Epithelial cell of umbilical artery (primary cell): ENCODE measurements around the gene ZDHHC9. TPM values are rescaled to one million over a fixed set of nuclear protein-coding genes. Genes with fewer than 3 reads are reported as not detected.

Experiments used
- total RNA-seq: library from RNA; depleted of rRNA; stranded (reverse); fragments of >200 nt; gene quantifications from 2 replicates; pipeline ENCODE4 v1.2.3, GENCODE V29; 2014

The ZDHHC9 gene
- total RNA-seq = 10.7 and 12.6 TPM in 2 replicates

GRCh38 chrX:129843459-129844306 is at the start of gene ZDHHC9:
Gene ZDHHC9, minus strand, starts transcription at chrX:129843886. Its CDS starts 1,941 bp downstream, at chrX:129841945.

GRCh38 chrX:129779747-129780146 is 63.9 kb downstream of the ZDHHC9 start, which contains the start of gene SASH3:
Gene SASH3, plus strand, starts transcription at chrX:129779949. Its CDS starts 149 bp downstream, at chrX:129780098.

Other genes starting within 250 kb of the ZDHHC9 start
- gene APLN, start 188.9 kb downstream of the ZDHHC9 start, total RNA-seq = 47.1 and 149 TPM in 2 replicates
- gene XPNPEP2, start 104.9 kb downstream of the ZDHHC9 start, total RNA-seq = not detected in 2 replicates
- gene SASH3, start 63.9 kb downstream of the ZDHHC9 start, total RNA-seq = not detected in 2 replicates
- gene UTP14A, start 62.3 kb upstream of the ZDHHC9 start, total RNA-seq = 22.1 and 25.2 TPM in 2 replicates
- 0.97 and 1.5 TPM in 2 replicates for gene BCORL1, start 138.7 kb upstream of the ZDHHC9 start, total RNA-seq